ENCODE results near the gene ARFRP1. TPM values are rescaled to one million over a fixed set of nuclear protein-coding genes. Genes with fewer than 3 reads are reported as not detected.

Gene ARFRP1
- total RNA-seq, 1 experiment from 2014 or later, result 65.4 TPM

- ChIA-PET POLR2A (interaction anchor here (0.7 to 2.0 kb wide), 4 partner anchors 10 to 868 kb away, joined by 3 to 14 read pairs (median 3); partner anchors contain the start of gene TPD52L2), CTCF (interaction anchor here (0.7 kb wide), 1 partner anchor 20 kb away, joined by 3 read pairs; no protein-coding TSS in a partner anchor)
- H3K4me3 Mint-ChIP-seq (ENCODE audit: unreplicated experiment), result no peak overlapping the region
- no TSS peak for BruUV-seq (replicated peaks)
- peaks cover 7% of the 10 kb centered on the region for H3K4me1 Mint-ChIP-seq (ENCODE audit: insufficient read depth, unreplicated experiment)
- DNase-seq (ENCODE audit: unreplicated experiment), result no peak
- intact Hi-C loops (cut with micrococcal nuclease), result no loop called here
- H3K9me3 Mint-ChIP-seq (ENCODE audit: unreplicated experiment), result no peaks in the 10 kb centered on the region
- H3K27me3 Mint-ChIP-seq (ENCODE audit: insufficient read depth, unreplicated experiment), result no peaks in the 10 kb centered on the region
- no peak overlapping the region for H3K27ac Mint-ChIP-seq (ENCODE audit: low read depth, unreplicated experiment)
- no peak for TF ChIP-seq CTCF (IDR thresholded peaks at IDR 0.05; ENCODE audit: unreplicated experiment)
- peaks cover 36% of the 10 kb centered on the region for H3K36me3 Mint-ChIP-seq (ENCODE audit: insufficient read depth, unreplicated experiment)
Observed at GRCh38 chr20:63688228-63689045, 19.3 kb downstream of the ARFRP1 start.

- H3K36me3 Mint-ChIP-seq (ENCODE audit: insufficient read depth, unreplicated experiment), result peaks cover 32% of the 10 kb centered on the region
- TF ChIP-seq CTCF (IDR thresholded peaks at IDR 0.05; ENCODE audit: unreplicated experiment), result no peak
- H3K9me3 Mint-ChIP-seq (ENCODE audit: unreplicated experiment), result no peaks in the 10 kb centered on the region
- ChIA-PET POLR2A (interaction anchor here (0.5 to 2.0 kb wide), 6 partner anchors 11 to 867 kb away, joined by 3 to 14 read pairs (median 4); partner anchors contain the start of genes RTEL1 and TPD52L2), CTCF (interaction anchor here (1.2 kb wide), 1 partner anchor 72 kb away, joined by 3 read pairs; no protein-coding TSS in a partner anchor)
- intact Hi-C loops (cut with micrococcal nuclease), result no loop called here
- no peak overlapping the region for H3K4me3 Mint-ChIP-seq (ENCODE audit: unreplicated experiment)
- DNase-seq (ENCODE audit: unreplicated experiment), result no peak
- no TSS peak for BruUV-seq (replicated peaks)
- H3K27me3 Mint-ChIP-seq (ENCODE audit: insufficient read depth, unreplicated experiment), result no peaks in the 10 kb centered on the region
- no peak overlapping the region for H3K27ac Mint-ChIP-seq (ENCODE audit: low read depth, unreplicated experiment)
- peaks cover 9% of the 10 kb centered on the region for H3K4me1 Mint-ChIP-seq (ENCODE audit: insufficient read depth, unreplicated experiment)
Observed at GRCh38 chr20:63687419-63688178, 20.2 kb downstream of the ARFRP1 start.

GRCh38 chr20:63686492-63687321, 21.1 kb downstream of the ARFRP1 start:
- no TSS peak for BruUV-seq (replicated peaks)
- intact Hi-C loops (cut with micrococcal nuclease), result no loop called here
- H3K27me3 Mint-ChIP-seq (ENCODE audit: insufficient read depth, unreplicated experiment), result no peaks in the 10 kb centered on the region
- no peak overlapping the region for H3K27ac Mint-ChIP-seq (ENCODE audit: low read depth, unreplicated experiment)
- H3K9me3 Mint-ChIP-seq (ENCODE audit: unreplicated experiment), result no peaks in the 10 kb centered on the region
- no peak overlapping the region for H3K4me3 Mint-ChIP-seq (ENCODE audit: unreplicated experiment)
- ChIA-PET POLR2A (interaction anchor here (0.5 to 2.0 kb wide), 4 partner anchors 12 to 50 kb away, joined by 3 to 14 read pairs (median 4); partner anchors contain the start of gene RTEL1), CTCF (interaction anchor here (1.2 kb wide), 1 partner anchor 71 kb away, joined by 3 read pairs; no protein-coding TSS in a partner anchor)
- TF ChIP-seq CTCF (IDR thresholded peaks at IDR 0.05; ENCODE audit: unreplicated experiment), result no peak
- peaks cover 27% of the 10 kb centered on the region for H3K36me3 Mint-ChIP-seq (ENCODE audit: insufficient read depth, unreplicated experiment)
- peaks cover 12% of the 10 kb centered on the region for H3K4me1 Mint-ChIP-seq (ENCODE audit: insufficient read depth, unreplicated experiment)
- DNase-seq (ENCODE audit: unreplicated experiment), result peak; percentile 85

Data from MCF 10A (cell line).